ENCODE data around the gene CLSTN2. TPM values are rescaled to one million over a fixed set of nuclear protein-coding genes. Genes with fewer than 3 reads are reported as not detected.

Gene CLSTN2
- total and polyA plus RNA-seq, 2 experiments from 2014 or later, result 23.0 to 27.0 TPM

DNA sequence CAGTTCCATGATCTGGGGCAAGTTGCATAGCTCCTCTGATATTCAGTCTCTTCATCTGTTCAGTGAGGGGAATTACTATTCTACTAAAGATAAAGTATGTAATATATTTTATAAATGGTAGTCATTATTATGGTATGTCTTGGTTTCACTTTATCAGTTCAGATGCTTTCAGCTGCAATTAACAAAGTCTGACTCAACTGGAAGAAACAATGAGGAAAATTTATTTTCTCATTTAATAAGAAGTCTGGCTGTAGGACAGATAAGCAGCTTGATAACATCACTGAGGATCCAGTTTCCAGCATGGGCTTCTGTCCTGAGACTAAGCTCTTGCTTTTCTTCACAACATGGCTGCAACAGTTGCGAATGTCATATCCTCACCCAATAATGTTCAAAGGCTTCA, 388.6 kb downstream of the CLSTN2 start:
- H4K20me1 ChIP-seq (ENCODE audit: insufficient read depth, poor library complexity, severe bottlenecking), result no peaks in the 10 kb centered on the region
- H3K27ac ChIP-seq, result no peak overlapping the region
- H3K36me3 ChIP-seq (replicated peaks; ENCODE audit: insufficient read depth, low read depth), result no peaks in the 10 kb centered on the region
- H3K4me3 ChIP-seq, result no peak overlapping the region
- TF ChIP-seq EZH2phosphoT487 (IDR thresholded peaks at IDR 0.05; ENCODE audit: low read depth, severe bottlenecking, unreplicated experiment) (no peak), EZH2 (IDR thresholded peaks at IDR 0.05; ENCODE audit: borderline replicate concordance) (no peak)
- TF ChIP-seq, protein P1, sequence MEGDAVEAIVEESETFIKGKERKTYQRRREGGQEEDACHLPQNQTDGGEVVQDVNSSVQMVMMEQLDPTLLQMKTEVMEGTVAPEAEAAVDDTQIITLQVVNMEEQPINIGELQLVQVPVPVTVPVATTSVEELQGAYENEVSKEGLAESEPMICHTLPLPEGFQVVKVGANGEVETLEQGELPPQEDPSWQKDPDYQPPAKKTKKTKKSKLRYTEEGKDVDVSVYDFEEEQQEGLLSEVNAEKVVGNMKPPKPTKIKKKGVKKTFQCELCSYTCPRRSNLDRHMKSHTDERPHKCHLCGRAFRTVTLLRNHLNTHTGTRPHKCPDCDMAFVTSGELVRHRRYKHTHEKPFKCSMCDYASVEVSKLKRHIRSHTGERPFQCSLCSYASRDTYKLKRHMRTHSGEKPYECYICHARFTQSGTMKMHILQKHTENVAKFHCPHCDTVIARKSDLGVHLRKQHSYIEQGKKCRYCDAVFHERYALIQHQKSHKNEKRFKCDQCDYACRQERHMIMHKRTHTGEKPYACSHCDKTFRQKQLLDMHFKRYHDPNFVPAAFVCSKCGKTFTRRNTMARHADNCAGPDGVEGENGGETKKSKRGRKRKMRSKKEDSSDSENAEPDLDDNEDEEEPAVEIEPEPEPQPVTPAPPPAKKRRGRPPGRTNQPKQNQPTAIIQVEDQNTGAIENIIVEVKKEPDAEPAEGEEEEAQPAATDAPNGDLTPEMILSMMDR (IDR thresholded peaks at IDR 0.05; ENCODE audit: poor library complexity), result no peak
- H3K9me3 ChIP-seq (ENCODE audit: low read depth), result no peaks in the 10 kb centered on the region
- H2AFZ ChIP-seq, result no peak overlapping the region
- no peaks in the 10 kb centered on the region for H3K4me1 ChIP-seq (ENCODE audit: insufficient read depth)
- DNase-seq (ENCODE audit: low spot score), result no peak
- H3K9me2 ChIP-seq (replicated peaks; ENCODE audit: insufficient read depth), result no peaks in the 10 kb centered on the region
- H3K79me2 ChIP-seq, result no peaks in the 10 kb centered on the region
- 84% methylated on average over 1 of the region's 1 CpG for WGBS (ENCODE audit: low lambda C conversion rate, missing lambda C conversion rate)
- no peak overlapping the region for H3K4me2 ChIP-seq
- no peaks in the 10 kb centered on the region for H3K27me3 ChIP-seq

DNA sequence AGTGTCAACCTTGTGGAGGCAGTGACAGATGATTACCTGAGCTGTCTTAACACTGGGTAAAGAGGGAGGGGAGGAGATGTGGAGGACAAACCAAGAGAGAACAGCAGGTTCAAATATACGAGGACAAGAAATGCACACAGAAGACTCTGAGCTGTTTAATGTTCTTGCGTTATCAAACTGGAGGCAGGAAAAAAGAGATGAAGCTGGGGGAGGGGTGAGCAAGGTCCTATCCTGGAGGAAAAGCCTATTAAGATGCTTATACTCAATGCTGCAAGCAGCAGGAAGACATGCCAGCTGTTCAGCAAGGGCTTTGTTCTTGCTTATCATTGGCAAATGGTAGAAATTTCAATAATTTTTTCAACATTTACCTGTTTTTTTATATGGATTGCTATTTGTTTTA, 397.1 kb downstream of the CLSTN2 start:
- Histone ChIP-seq H3K4me3 (no peak overlapping the region), H3K4me1 (ENCODE audit: insufficient read depth) (no peaks in the 10 kb centered on the region), H3K9me3 (ENCODE audit: low read depth) (no peaks in the 10 kb centered on the region), H3K27me3 (no peaks in the 10 kb centered on the region), H3K36me3 (replicated peaks; ENCODE audit: insufficient read depth, low read depth) (no peaks in the 10 kb centered on the region), H3K79me2 (no peaks in the 10 kb centered on the region), H3K4me2 (no peak overlapping the region), H3K9me2 (replicated peaks; ENCODE audit: insufficient read depth) (no peaks in the 10 kb centered on the region), H3K27ac (no peak overlapping the region), H4K20me1 (ENCODE audit: insufficient read depth, poor library complexity, severe bottlenecking) (no peaks in the 10 kb centered on the region), H2AFZ (no peak overlapping the region)
- 36% methylated on average over 2 of the region's 2 CpGs for WGBS (ENCODE audit: low lambda C conversion rate, missing lambda C conversion rate)
- no peak for DNase-seq (ENCODE audit: low spot score)
- TF ChIP-seq EZH2 (IDR thresholded peaks at IDR 0.05; ENCODE audit: borderline replicate concordance), result no peak
- no peak for TF ChIP-seq EZH2phosphoT487 (IDR thresholded peaks at IDR 0.05; ENCODE audit: low read depth, severe bottlenecking, unreplicated experiment)
- TF ChIP-seq, protein P1 (IDR thresholded peaks at IDR 0.05; ENCODE audit: poor library complexity), result no peak

DNA sequence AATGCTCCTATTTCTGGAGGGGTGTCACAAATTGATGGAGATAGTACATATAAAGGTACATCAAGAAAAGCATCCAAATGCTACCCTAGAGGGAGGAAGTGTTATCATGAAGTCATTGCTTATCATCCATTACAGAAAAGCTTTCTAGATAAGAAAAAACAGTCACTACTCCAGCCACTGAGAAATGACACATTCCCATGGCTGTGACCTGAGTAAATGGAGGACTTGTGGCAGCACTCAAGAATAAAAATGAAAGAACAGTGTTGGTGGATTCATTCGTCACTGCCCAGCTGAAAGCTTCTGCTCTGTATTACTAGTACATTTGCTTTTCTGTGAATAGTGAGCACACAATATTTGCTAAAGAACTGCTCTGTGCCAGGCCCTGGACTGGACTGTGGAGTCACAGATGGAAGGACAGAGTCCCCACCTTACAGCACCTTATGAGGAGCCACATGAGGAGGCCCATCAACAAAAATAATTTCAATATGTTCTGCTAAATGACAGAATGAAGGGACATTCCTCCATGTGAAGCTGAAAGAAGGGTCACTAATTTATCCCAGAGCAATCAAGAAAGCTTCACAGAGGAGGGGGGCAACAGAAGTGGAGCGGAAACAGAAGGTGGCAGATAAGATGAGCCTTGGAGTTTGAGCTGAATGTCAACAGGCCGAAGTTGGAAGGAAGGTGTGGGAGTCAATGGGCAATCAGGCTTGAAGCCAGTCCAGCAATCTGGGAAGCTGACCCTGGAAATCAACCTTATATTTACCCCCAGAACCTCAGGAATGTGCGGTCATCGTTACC, 399.3 kb downstream of the CLSTN2 start:
- Histone ChIP-seq H2AFZ (no peak overlapping the region), H3K36me3 (replicated peaks; ENCODE audit: insufficient read depth, low read depth) (no peaks in the 10 kb centered on the region), H3K9me2 (replicated peaks; ENCODE audit: insufficient read depth) (no peaks in the 10 kb centered on the region), H3K27ac (no peak overlapping the region), H3K4me3 (no peak overlapping the region), H3K4me1 (ENCODE audit: insufficient read depth) (no peaks in the 10 kb centered on the region), H3K4me2 (no peak overlapping the region), H3K79me2 (no peaks in the 10 kb centered on the region), H3K9me3 (ENCODE audit: low read depth) (no peaks in the 10 kb centered on the region), H4K20me1 (ENCODE audit: insufficient read depth, poor library complexity, severe bottlenecking) (no peaks in the 10 kb centered on the region), H3K27me3 (no peaks in the 10 kb centered on the region)
- DNase-seq (ENCODE audit: low spot score), result no peak
- WGBS (ENCODE audit: low lambda C conversion rate, missing lambda C conversion rate), result 78% methylated on average over 5 of the region's 5 CpGs
- no peak for TF ChIP-seq EZH2phosphoT487 (IDR thresholded peaks at IDR 0.05; ENCODE audit: low read depth, severe bottlenecking, unreplicated experiment)
- TF ChIP-seq, protein P1 (IDR thresholded peaks at IDR 0.05; ENCODE audit: poor library complexity), result no peak
- no peak for TF ChIP-seq EZH2 (IDR thresholded peaks at IDR 0.05; ENCODE audit: borderline replicate concordance)

Data from hepatocyte (in vitro differentiated cells).